K562 (cell line): Measurements from ENCODE around the gene TLK2.

Source experiments
- ARID3B ChIP-seq: fragments of 250-450 bp; sonication (Bioruptor Pico); IDR thresholded peaks from 2 replicates; pipeline ENCODE4 v1.4.0; 2020; ENCODE audit warnings: borderline replicate concordance
- ATF2 ChIP-seq: sonication (generic); formaldehyde crosslinking; IDR thresholded peaks from 2 replicates; pipeline ENCODE4 v1.8.1; 2022; ENCODE audit warnings: missing genetic modification reagents
- CHD2 ChIP-seq: IDR thresholded peaks from 2 replicates; pipeline ENCODE4 v1.6.1; 2011; ENCODE audit warnings: low read depth, low read length
- EZH2 ChIP-seq: IDR thresholded peaks from 2 replicates; pipeline ENCODE4 v1.6.1; 2012; ENCODE audit warnings: low read depth, mild to moderate bottlenecking, inconsistent platforms, low read length, borderline replicate concordance
- MAX ChIP-seq: sonication (generic); formaldehyde crosslinking; IDR thresholded peaks from 2 replicates; pipeline ENCODE4 v1.9.0; 2022; ENCODE audit warnings: mild to moderate bottlenecking, missing genetic modification reagents
- RAD21 ChIP-seq, 2 experiments: fragments of 250-450 bp in 1 of 2; fragments of 450-650 bp in 1 of 2; sonication (Bioruptor Pico) in 1 of 2; formaldehyde crosslinking in 1 of 2; IDR thresholded peaks in 1 of 2; conservative IDR thresholded peaks in 1 of 2; 2 replicates each; pipeline versions ENCODE4 v1.4.0 to v1.8.0; 2020 to 2022; ENCODE audit warnings: mild to moderate bottlenecking in 2 of 2, moderate library complexity in 1 of 2
- TBP ChIP-seq: optimal IDR thresholded peaks from 2 replicates; pipeline ENCODE3; 2011; ENCODE audit warnings: low read depth, low read length, improper control_type of control experiment
- ZNF174 ChIP-seq: fragments of 250-450 bp; sonication (Bioruptor Pico); IDR thresholded peaks from 2 replicates; pipeline ENCODE4 v1.4.0; 2020; ENCODE audit warnings: mild to moderate bottlenecking
- TF ChIP-seq, protein P1 (sequence below), 3 experiments: IDR thresholded peaks in 2 of 3; conservative IDR thresholded peaks in 1 of 3; 2 replicates each; pipeline ENCODE4 v1.5.1; 2011 to 2012; ENCODE audit warnings: low read length in 3 of 3, mild to moderate bottlenecking in 3 of 3, control low read depth in 2 of 3, improper control_type of control experiment in 1 of 3, inconsistent platforms in 1 of 3, low read depth in 1 of 3, mixed read lengths in 1 of 3, moderate library complexity in 1 of 3; ENCODE audit not compliant: insufficient read depth in 2 of 3
- TF ChIP-seq, protein P2 (sequence below), 2 experiments: fragments of 200-800 bp in 1 of 2; sonication (Bioruptor generic) in 1 of 2; sonication (generic) in 1 of 2; formaldehyde crosslinking in 1 of 2; IDR thresholded peaks in 1 of 2; conservative IDR thresholded peaks in 1 of 2; 2 replicates each; pipeline versions ENCODE4 v1.5.0 to v1.6.1; 2016 to 2020; ENCODE audit warnings: missing compliant biosample characterization in 1 of 2, missing genetic modification characterization in 1 of 2, missing genetic modification reagents in 1 of 2

DNA sequence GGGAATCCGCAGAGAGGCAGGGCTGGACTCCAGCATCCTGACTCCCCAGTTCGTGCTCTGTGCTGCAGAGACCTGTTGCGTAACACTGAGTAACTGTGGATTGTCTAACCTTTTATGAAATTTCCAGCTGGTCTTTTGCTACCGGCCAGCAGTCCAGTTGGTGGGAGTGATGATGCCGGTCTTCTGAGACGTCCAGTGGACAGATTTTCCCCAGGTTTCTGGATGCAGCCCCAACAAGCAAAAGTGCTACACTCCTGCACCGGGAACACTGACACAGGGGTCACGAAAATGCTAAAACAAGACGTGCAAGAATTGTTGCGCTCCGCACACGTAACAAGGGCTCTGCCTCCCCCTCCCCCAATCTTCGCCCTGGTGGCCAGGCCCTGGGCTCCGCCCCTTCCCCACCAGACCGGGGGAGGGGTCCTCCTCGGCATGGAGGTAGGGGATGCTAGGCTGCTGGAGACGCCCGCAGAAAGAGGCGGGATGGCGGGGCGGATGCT, 148.1 kb downstream of the TLK2 start:
- TF ChIP-seq RAD21 (CRISPR knock-in tag; conservative IDR thresholded peaks at IDR 0.05 in 1 of 2, IDR thresholded peaks at IDR 0.05 in 1 of 2) (no peak), TBP (no peak), ATF2 (CRISPR knock-in tag) (no peak), ZNF174 (CRISPR knock-in tag) (no peak), EZH2 (no peak), MAX (CRISPR knock-in tag) (no peak), CHD2 (no peak), ARID3B (CRISPR knock-in tag) (no peak)
- TF ChIP-seq, protein P1, sequence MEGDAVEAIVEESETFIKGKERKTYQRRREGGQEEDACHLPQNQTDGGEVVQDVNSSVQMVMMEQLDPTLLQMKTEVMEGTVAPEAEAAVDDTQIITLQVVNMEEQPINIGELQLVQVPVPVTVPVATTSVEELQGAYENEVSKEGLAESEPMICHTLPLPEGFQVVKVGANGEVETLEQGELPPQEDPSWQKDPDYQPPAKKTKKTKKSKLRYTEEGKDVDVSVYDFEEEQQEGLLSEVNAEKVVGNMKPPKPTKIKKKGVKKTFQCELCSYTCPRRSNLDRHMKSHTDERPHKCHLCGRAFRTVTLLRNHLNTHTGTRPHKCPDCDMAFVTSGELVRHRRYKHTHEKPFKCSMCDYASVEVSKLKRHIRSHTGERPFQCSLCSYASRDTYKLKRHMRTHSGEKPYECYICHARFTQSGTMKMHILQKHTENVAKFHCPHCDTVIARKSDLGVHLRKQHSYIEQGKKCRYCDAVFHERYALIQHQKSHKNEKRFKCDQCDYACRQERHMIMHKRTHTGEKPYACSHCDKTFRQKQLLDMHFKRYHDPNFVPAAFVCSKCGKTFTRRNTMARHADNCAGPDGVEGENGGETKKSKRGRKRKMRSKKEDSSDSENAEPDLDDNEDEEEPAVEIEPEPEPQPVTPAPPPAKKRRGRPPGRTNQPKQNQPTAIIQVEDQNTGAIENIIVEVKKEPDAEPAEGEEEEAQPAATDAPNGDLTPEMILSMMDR (IDR thresholded peaks at IDR 0.05 in 2 of 3, conservative IDR thresholded peaks at IDR 0.05 in 1 of 3; ENCODE audit: insufficient read depth in 2 of 3, low read depth in 1 of 3, low read length in 3 of 3) = no peak
- TF ChIP-seq, protein P2, sequence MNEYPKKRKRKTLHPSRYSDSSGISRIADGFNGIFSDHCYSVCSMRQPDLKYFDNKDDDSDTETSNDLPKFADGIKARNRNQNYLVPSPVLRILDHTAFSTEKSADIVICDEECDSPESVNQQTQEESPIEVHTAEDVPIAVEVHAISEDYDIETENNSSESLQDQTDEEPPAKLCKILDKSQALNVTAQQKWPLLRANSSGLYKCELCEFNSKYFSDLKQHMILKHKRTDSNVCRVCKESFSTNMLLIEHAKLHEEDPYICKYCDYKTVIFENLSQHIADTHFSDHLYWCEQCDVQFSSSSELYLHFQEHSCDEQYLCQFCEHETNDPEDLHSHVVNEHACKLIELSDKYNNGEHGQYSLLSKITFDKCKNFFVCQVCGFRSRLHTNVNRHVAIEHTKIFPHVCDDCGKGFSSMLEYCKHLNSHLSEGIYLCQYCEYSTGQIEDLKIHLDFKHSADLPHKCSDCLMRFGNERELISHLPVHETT (CRISPR knock-in tag; conservative IDR thresholded peaks at IDR 0.05 in 1 of 2, IDR thresholded peaks at IDR 0.05 in 1 of 2) = no peak
